DOHH2 (cell line): ENCODE results near the gene IL19.
A peak's percentile ranks its signal among the peaks of the same experiment; 100 is the strongest.

Experiments
- H3F3A ChIP-seq: fragments of 200-600 bp; sonication (generic), shearing (Covaris generic); 2 replicates; pipeline ENCODE4 v1.6.0; 2016; ENCODE audit warnings: antibody characterized with exemption, mild to moderate bottlenecking; ENCODE audit not compliant: control insufficient read depth, insufficient read depth
- H3K27ac ChIP-seq: fragments of 200-600 bp; sonication (generic); 2 replicates; pipeline ENCODE4 v1.5.1; 2014; ENCODE audit warnings: low read depth, mild to moderate bottlenecking, low read length, moderate library complexity
- H3K27me3 ChIP-seq: fragments of 200-600 bp; sonication (generic); 2 replicates; pipeline ENCODE4 v1.6.1; 2014; ENCODE audit warnings: mild to moderate bottlenecking, low read length, mixed read lengths; ENCODE audit not compliant: control insufficient read depth
- H3K36me3 ChIP-seq: fragments of 200-600 bp; sonication (generic); 2 replicates; pipeline ENCODE4 v1.6.1; 2014; ENCODE audit warnings: mild to moderate bottlenecking, low read length, moderate library complexity, mixed read lengths; ENCODE audit not compliant: control insufficient read depth
- H3K4me1 ChIP-seq: fragments of 200-600 bp; sonication (generic); 2 replicates; pipeline ENCODE4 v1.6.1; 2014; ENCODE audit warnings: mild to moderate bottlenecking, low read length, mixed read lengths; ENCODE audit not compliant: control insufficient read depth
- H3K4me2 ChIP-seq: fragments of 200-600 bp; sonication (generic); 2 replicates; pipeline ENCODE4 v1.6.0; 2014; ENCODE audit warnings: mild to moderate bottlenecking, low read length, moderate library complexity
- H3K4me3 ChIP-seq: fragments of 200-600 bp; sonication (generic); 2 replicates; pipeline ENCODE4 v1.5.1; 2014; ENCODE audit warnings: mild to moderate bottlenecking, low read length, mixed read lengths
- H3K79me2 ChIP-seq: fragments of 200-600 bp; sonication (generic); 2 replicates; pipeline ENCODE4 v1.6.1; 2014; ENCODE audit warnings: mild to moderate bottlenecking, low read length, mixed read lengths; ENCODE audit not compliant: control insufficient read depth
- H3K9me2 ChIP-seq: fragments of 200-600 bp; sonication (generic); replicated peaks from 2 replicates; pipeline ENCODE4 v1.6.1; 2014; ENCODE audit warnings: mild to moderate bottlenecking, low read length, mixed read lengths; ENCODE audit not compliant: control insufficient read depth
- H3K9me3 ChIP-seq: fragments of 200-600 bp; sonication (generic); 2 replicates; pipeline ENCODE4 v1.6.1; 2014; ENCODE audit warnings: antibody characterized with exemption, low read length, mixed read lengths; ENCODE audit not compliant: control insufficient read depth, insufficient read depth
- H4K20me1 ChIP-seq: fragments of 200-600 bp; sonication (generic); 2 replicates; pipeline ENCODE4 v1.6.0; 2014; ENCODE audit warnings: low read depth, mild to moderate bottlenecking, antibody characterized with exemption, low read length, moderate library complexity; ENCODE audit not compliant: control insufficient read depth, insufficient read depth
- CTCF ChIP-seq: fragments of 200-600 bp; sonication (generic); IDR thresholded peaks from one replicate; pipeline ENCODE4 v1.5.1; 2014; ENCODE audit warnings: antibody characterized with exemption, mild to moderate bottlenecking, low read depth, low read length; ENCODE audit not compliant: poor library complexity, severe bottlenecking
- EZH2phosphoT487 ChIP-seq: fragments of 200-600 bp; sonication (generic); IDR thresholded peaks from 2 replicates; pipeline ENCODE4 v1.6.1; 2017; ENCODE audit warnings: borderline replicate concordance, mild to moderate bottlenecking, antibody characterized with exemption, low read length, moderate library complexity, mixed read lengths

The IL19 gene

GRCh38 chr1:206821493-206821892 lies 50.9 kb downstream of the IL19 start:
- Histone ChIP-seq H3K4me1 (peaks cover 5% of the 10 kb centered on the region; the same call in 1 of the 2 replicates), H3K4me2 (no peak overlapping the region), H3K79me2 (no peaks in the 10 kb centered on the region), H3F3A (no peaks in the 10 kb centered on the region), H3K27me3 (peaks cover 14% of the 10 kb centered on the region), H3K27ac (no peak overlapping the region), H3K4me3 (no peak overlapping the region), H4K20me1 (no peaks in the 10 kb centered on the region), H3K9me2 (no peaks in the 10 kb centered on the region), H3K36me3 (no peaks in the 10 kb centered on the region), H3K9me3 (no peaks in the 10 kb centered on the region)
- TF ChIP-seq EZH2phosphoT487 (no peak), CTCF (no peak)

- Histone ChIP-seq H3K79me2 (no peaks in the 10 kb centered on the region), H3K4me2 (no peak overlapping the region), H3F3A (no peaks in the 10 kb centered on the region), H3K9me3 (no peaks in the 10 kb centered on the region), H3K4me1 (peaks cover 7% of the 10 kb centered on the region), H3K27ac (no peak overlapping the region), H3K27me3 (peaks cover 11% of the 10 kb centered on the region; the same call in 1 of the 2 replicates), H3K9me2 (no peaks in the 10 kb centered on the region), H4K20me1 (no peaks in the 10 kb centered on the region), H3K4me3 (no peak overlapping the region), H3K36me3 (no peaks in the 10 kb centered on the region)
- TF ChIP-seq CTCF = no peak
- no peak for TF ChIP-seq EZH2phosphoT487
These were observed 53.2 kb downstream of the IL19 start for GRCh38 chr1:206823727-206824126.

- no peaks in the 10 kb centered on the region for H3K79me2 ChIP-seq
- no peaks in the 10 kb centered on the region for H4K20me1 ChIP-seq
- peaks cover 13% of the 10 kb centered on the region for H3K4me1 ChIP-seq
- no peak for TF ChIP-seq EZH2phosphoT487
- 0 out of 2 replicates have a peak overlapping the region, but pooled peaks have one; percentile 5 for H3K4me2 ChIP-seq
- no peaks in the 10 kb centered on the region for H3K36me3 ChIP-seq
- H3K9me3 ChIP-seq = no peaks in the 10 kb centered on the region
- peaks cover 15% of the 10 kb centered on the region for H3K27me3 ChIP-seq
- H3F3A ChIP-seq = no peaks in the 10 kb centered on the region
- H3K27ac ChIP-seq = no peak overlapping the region
- no peak overlapping the region for H3K4me3 ChIP-seq
- no peaks in the 10 kb centered on the region for H3K9me2 ChIP-seq
These were observed 53.8 kb downstream of the IL19 start for GRCh38 chr1:206824331-206824730.

GRCh38 chr1:206826394-206826793 lies 55.8 kb downstream of the IL19 start:
- Histone ChIP-seq H3F3A (no peaks in the 10 kb centered on the region), H3K27ac (no peak overlapping the region), H3K9me3 (no peaks in the 10 kb centered on the region), H4K20me1 (no peaks in the 10 kb centered on the region), H3K4me3 (no peak overlapping the region), H3K27me3 (peaks cover 23% of the 10 kb centered on the region), H3K4me1 (peaks cover 17% of the 10 kb centered on the region), H3K4me2 (no peak overlapping the region), H3K36me3 (no peaks in the 10 kb centered on the region), H3K79me2 (no peaks in the 10 kb centered on the region), H3K9me2 (no peaks in the 10 kb centered on the region)
- TF ChIP-seq CTCF = no peak
- no peak for TF ChIP-seq EZH2phosphoT487
